Right cardiac atrium (tissue), 5 donors: Measurements from ENCODE around the gene MEAK7. TPM values are rescaled to one million over a fixed set of nuclear protein-coding genes. Genes with fewer than 3 reads are reported as not detected.

Experiments
- ATAC-seq, 2 donors: fragments of 200-7000 bp; cut with Tn5 transposase; one replicate each; pipeline versions ENCODE4 v1.8.0 to v1.9.1; 2020; ENCODE audit warnings: moderate library complexity in 2 of 2, mild to moderate bottlenecking in 1 of 2
- DNase-seq, 3 donors: peaks; one replicate each; pipeline ENCODE4 v3.0.0-alpha.2; 2020
- H3K27ac ChIP-seq: one replicate; pipeline ENCODE4 v1.5.1; 2013; ENCODE audit warnings: mild to moderate bottlenecking, low read length, control low read depth, moderate library complexity
- H3K27me3 ChIP-seq: one replicate; pipeline ENCODE4 v1.6.1; 2013; ENCODE audit not compliant: control insufficient read depth, insufficient read depth
- H3K4me1 ChIP-seq: one replicate; pipeline ENCODE4 v1.6.1; 2013; ENCODE audit warnings: low read length; ENCODE audit not compliant: control insufficient read depth, insufficient read depth
- H3K4me3 ChIP-seq: one replicate; pipeline ENCODE4 v1.5.1; 2013; ENCODE audit warnings: low read length, control low read depth
- H3K9me3 ChIP-seq: one replicate; pipeline ENCODE4 v1.6.1; 2013; ENCODE audit warnings: low read length; ENCODE audit not compliant: control insufficient read depth
- WGBS: extraction: QIAGEN DNeasy Blood & Tissue Kit; methylation state at CpG from one replicate; pipeline ENCODE4 v1.1.7; 2013; 5-methylcytosine and 5-hydroxymethylcytosine counted together
- intact Hi-C, 4 donors: fragments of 100-400 bp; cut with DNase I; formaldehyde crosslinking; loops; one replicate each; pipeline versions ENCODE4 v1.11.0 to v1.14.0; 2022 to 2023
- polyA plus RNA-seq: library from polyadenylated mRNA; stranded (reverse); fragments of 200-250 nt; gene quantifications from one replicate; pipeline ENCODE4 v1.2.3, GENCODE V29; 2013
- total RNA-seq, 4 donors: library from RNA; stranded (reverse); fragmentation: NEBNext Ultra II Directional; extraction: Animal tissue kit (Norgen Biotek cat#: 25700); gene quantifications; one replicate each; pipeline ENCODE4 v1.2.1, GENCODE V29; 2021
- donor health status: healthy with polysubstance abuse.
- donor health status: DM: no; HTN: yes; CAD: no.
- donor health status: DM: no; HTN: no; CAD: no.
- donor health status: DM: no; HTN: yes; CAD: no; lungs with severe emphysema.
- donor health status: DM: yes; HTN: yes; CAD: no.

Gene MEAK7
- total and polyA plus RNA-seq, 5 donors = 2.9 to 7.6 (median 6.0) TPM

- DNase-seq (peak in 1 of 3 donors; percentile 30), ATAC-seq (no peak)
- Histone ChIP-seq H3K9me3 (no peaks in the 10 kb centered on the region), H3K27me3 (no peaks in the 10 kb centered on the region), H3K4me1 (no peaks in the 10 kb centered on the region), H3K4me3 (no peak overlapping the region), H3K27ac (no peak overlapping the region)
- 90% methylated on average over 17 of the region's 17 CpGs for WGBS
- intact Hi-C loops = loop anchor here in 2 of 4 donors (5.0 to 10.0 kb wide), 2 partner anchors 209 to 402 kb away; no protein-coding TSS in a partner anchor
Measured at GRCh38 chr16:84486551-84487235, 17.8 kb downstream of the MEAK7 start.

GRCh38 chr16:84486126-84486525, 18.3 kb downstream of the MEAK7 start:
- Histone ChIP-seq H3K27me3 (no peaks in the 10 kb centered on the region), H3K4me3 (no peak overlapping the region), H3K27ac (no peak overlapping the region), H3K4me1 (no peaks in the 10 kb centered on the region), H3K9me3 (no peaks in the 10 kb centered on the region)
- intact Hi-C loops = loop anchor here in 2 of 4 donors (5.0 to 10.0 kb wide), 2 partner anchors 209 to 401 kb away; no protein-coding TSS in a partner anchor
- DNase-seq = no peak
- no peak for ATAC-seq
- WGBS = 87% methylated on average over 14 of the region's 14 CpGs

- H3K4me3 ChIP-seq = no peak overlapping the region
- intact Hi-C loops = loop anchor here in 2 of 4 donors (2.0 to 10.0 kb wide), 3 partner anchors 208 to 401 kb away; no protein-coding TSS in a partner anchor
- no peak overlapping the region for H3K27ac ChIP-seq
- ATAC-seq (no peak), DNase-seq (peak in 1 of 3 donors; percentile 36)
- no peaks in the 10 kb centered on the region for H3K9me3 ChIP-seq
- no peaks in the 10 kb centered on the region for H3K27me3 ChIP-seq
- H3K4me1 ChIP-seq = no peaks in the 10 kb centered on the region
- 92% methylated on average over 16 of the region's 16 CpGs for WGBS
Measured at GRCh38 chr16:84485255-84486010, 19.0 kb downstream of the MEAK7 start.

- peak; percentile 57 to 85 (median 83) for DNase-seq
- Histone ChIP-seq H3K4me1 (no peaks in the 10 kb centered on the region), H3K27ac (no peak overlapping the region), H3K27me3 (no peaks in the 10 kb centered on the region), H3K9me3 (no peaks in the 10 kb centered on the region), H3K4me3 (no peak overlapping the region)
- intact Hi-C loops = loop anchor here (2.0 to 10.0 kb wide), 4 partner anchors 207 to 527 kb away; no protein-coding TSS in a partner anchor
- ATAC-seq = peak; percentile 73 to 85
- WGBS = 56% methylated on average over 15 of the region's 15 CpGs
Measured at GRCh38 chr16:84484579-84485254, 19.7 kb downstream of the MEAK7 start.

GRCh38 chr16:84483882-84484565, 20.4 kb downstream of the MEAK7 start:
- ATAC-seq = no peak
- intact Hi-C loops = loop anchor here (2.0 to 10.0 kb wide), 4 partner anchors 207 to 527 kb away; no protein-coding TSS in a partner anchor
- DNase-seq = no peak
- Histone ChIP-seq H3K4me1 (no peaks in the 10 kb centered on the region), H3K27ac (no peak overlapping the region), H3K9me3 (no peaks in the 10 kb centered on the region), H3K27me3 (no peaks in the 10 kb centered on the region), H3K4me3 (no peak overlapping the region)
- 94% methylated on average over 19 of the region's 19 CpGs for WGBS

DNA sequence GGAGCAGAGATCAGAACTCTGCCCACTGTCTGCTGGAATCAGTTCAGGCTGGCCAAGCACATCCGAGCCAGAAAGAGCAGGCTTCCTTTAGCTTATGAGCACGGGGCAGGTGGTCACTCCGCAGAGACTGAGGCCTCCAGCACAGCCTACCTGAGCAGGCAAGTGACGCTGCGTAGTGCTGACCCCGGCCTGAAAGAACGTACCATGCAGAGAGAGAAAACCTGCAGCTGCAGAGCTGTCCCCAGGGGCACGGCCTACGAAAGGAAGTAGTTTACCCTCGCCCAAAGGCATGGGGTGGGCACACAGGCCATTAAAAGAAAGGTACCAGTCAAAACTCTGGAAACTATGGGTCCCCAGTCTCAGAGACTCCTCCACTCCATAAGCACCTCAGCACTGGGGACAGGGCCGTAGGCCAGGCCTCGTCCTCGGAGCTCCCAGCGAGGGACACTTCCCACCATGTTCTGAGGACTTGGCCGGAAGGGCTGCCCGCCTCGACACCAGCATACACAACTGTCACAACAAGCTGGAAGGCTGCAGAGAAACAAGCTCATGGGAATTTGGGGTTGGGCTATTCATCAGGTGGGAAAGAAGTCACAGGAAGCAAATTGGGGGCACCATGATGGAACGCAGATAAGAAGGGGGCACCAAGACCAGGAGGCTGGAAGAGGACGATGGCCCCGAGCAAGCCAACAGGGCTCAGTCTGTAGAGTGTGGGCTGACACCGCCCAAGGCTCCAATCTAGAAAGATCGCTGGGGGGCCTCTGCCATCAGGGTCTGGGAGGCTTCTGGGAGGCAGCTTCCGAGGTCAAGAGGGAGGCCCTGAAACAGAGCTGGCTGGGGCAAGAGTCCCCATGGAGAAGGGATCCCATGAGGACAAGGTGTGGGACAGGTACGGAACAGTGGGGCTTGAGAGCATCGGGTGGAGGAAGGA, 21.2 kb downstream of the MEAK7 start:
- ATAC-seq (no peak), DNase-seq (no peak)
- 91% methylated on average over 25 of the region's 25 CpGs for WGBS
- H3K9me3 ChIP-seq = no peaks in the 10 kb centered on the region
- no peaks in the 10 kb centered on the region for H3K27me3 ChIP-seq
- H3K4me3 ChIP-seq = no peak overlapping the region
- H3K27ac ChIP-seq = no peak overlapping the region
- no peaks in the 10 kb centered on the region for H3K4me1 ChIP-seq
- intact Hi-C loops = loop anchor here (5.0 to 10.0 kb wide), 3 partner anchors 206 to 526 kb away; no protein-coding TSS in a partner anchor

- H3K27me3 ChIP-seq = no peaks in the 10 kb centered on the region
- no peaks in the 10 kb centered on the region for H3K4me1 ChIP-seq
- DNase-seq (peak in 1 of 3 donors; percentile 52), ATAC-seq (no peak)
- no peaks in the 10 kb centered on the region for H3K9me3 ChIP-seq
- no peak overlapping the region for H3K4me3 ChIP-seq
- no peak overlapping the region for H3K27ac ChIP-seq
- 72% methylated on average over 33 of the region's 33 CpGs for WGBS
- intact Hi-C loops = loop anchor here (5.0 to 10.0 kb wide), 3 partner anchors 205 to 525 kb away; no protein-coding TSS in a partner anchor
Measured at GRCh38 chr16:84482001-84482891, 22.2 kb downstream of the MEAK7 start.

GRCh38 chr16:84481051-84481735, 23.3 kb downstream of the MEAK7 start:
- 92% methylated on average over 26 of the region's 26 CpGs for WGBS
- Histone ChIP-seq H3K4me1 (no peaks in the 10 kb centered on the region), H3K4me3 (no peak overlapping the region), H3K9me3 (no peaks in the 10 kb centered on the region), H3K27ac (no peak overlapping the region), H3K27me3 (no peaks in the 10 kb centered on the region)
- DNase-seq (peak in 1 of 3 donors; percentile 33), ATAC-seq (no peak)
- intact Hi-C loops = loop anchor here (5.0 to 10.0 kb wide), 3 partner anchors 204 to 524 kb away; no protein-coding TSS in a partner anchor
